Measurements from ENCODE around the gene SHLD2.
"Not testable (repeated sequence)": the region's sequence is repeated elsewhere in the genome, so short reads cannot be mapped to it uniquely, and the experiment has no call there.

Gene SHLD2

GRCh38 chr10:87090779-87091178 is 4.2 kb upstream of the SHLD2 start:
- Histone ChIP-seq H3K9me3 (ENCODE audit: control insufficient read depth, low read depth, low read length) (no peaks in the 10 kb centered on the region), H3K36me3 (ENCODE audit: control insufficient read depth, low read depth, low read length) (peaks cover 3% of the 10 kb centered on the region), H3K9ac (ENCODE audit: low read length) (no peak overlapping the region), H3K27ac (ENCODE audit: low read length) (no peak overlapping the region), H3K4me1 (ENCODE audit: control insufficient read depth, low read depth, low read length) (peaks cover 16% of the 10 kb centered on the region), H3K4me3 (ENCODE audit: low read length) (no peak overlapping the region), H3K27me3 (ENCODE audit: control insufficient read depth, insufficient read depth, low read length) (no peaks in the 10 kb centered on the region)

GRCh38 chr10:87092376-87092860 is 2.6 kb upstream of the SHLD2 start:
- H3K27ac ChIP-seq (ENCODE audit: low read length), result no peak overlapping the region
- H3K4me1 ChIP-seq (ENCODE audit: control insufficient read depth, low read depth, low read length), result peaks cover 16% of the 10 kb centered on the region
- H3K4me3 ChIP-seq (ENCODE audit: low read length), result peak overlapping the region; percentile 89
- H3K9ac ChIP-seq (ENCODE audit: low read length), result peak overlapping the region; percentile 45
- peaks cover 3% of the 10 kb centered on the region for H3K36me3 ChIP-seq (ENCODE audit: control insufficient read depth, low read depth, low read length)
- H3K9me3 ChIP-seq (ENCODE audit: control insufficient read depth, low read depth, low read length), result no peaks in the 10 kb centered on the region
- no peaks in the 10 kb centered on the region for H3K27me3 ChIP-seq (ENCODE audit: control insufficient read depth, insufficient read depth, low read length)

GRCh38 chr10:87092861-87093631 is 2.0 kb upstream of the SHLD2 start:
- no peaks in the 10 kb centered on the region for H3K27me3 ChIP-seq (ENCODE audit: control insufficient read depth, insufficient read depth, low read length)
- H3K9me3 ChIP-seq (ENCODE audit: control insufficient read depth, low read depth, low read length), result no peaks in the 10 kb centered on the region
- H3K36me3 ChIP-seq (ENCODE audit: control insufficient read depth, low read depth, low read length), result peaks cover 3% of the 10 kb centered on the region
- peaks cover 16% of the 10 kb centered on the region for H3K4me1 ChIP-seq (ENCODE audit: control insufficient read depth, low read depth, low read length)
- H3K4me3 ChIP-seq (ENCODE audit: low read length), result peak overlapping the region; percentile 89
- H3K9ac ChIP-seq (ENCODE audit: low read length), result peak overlapping the region; percentile 45
- no peak overlapping the region for H3K27ac ChIP-seq (ENCODE audit: low read length)

GRCh38 chr10:87093632-87094372 is 1.2 kb upstream of the SHLD2 start:
- no peak overlapping the region for H3K27ac ChIP-seq (ENCODE audit: low read length)
- peak overlapping the region; percentile 89 for H3K4me3 ChIP-seq (ENCODE audit: low read length)
- peak overlapping the region; percentile 45 for H3K9ac ChIP-seq (ENCODE audit: low read length)
- no peaks in the 10 kb centered on the region for H3K9me3 ChIP-seq (ENCODE audit: control insufficient read depth, low read depth, low read length)
- peaks cover 16% of the 10 kb centered on the region for H3K4me1 ChIP-seq (ENCODE audit: control insufficient read depth, low read depth, low read length)
- H3K27me3 ChIP-seq (ENCODE audit: control insufficient read depth, insufficient read depth, low read length), result no peaks in the 10 kb centered on the region
- peaks cover 3% of the 10 kb centered on the region for H3K36me3 ChIP-seq (ENCODE audit: control insufficient read depth, low read depth, low read length)

- no peaks in the 10 kb centered on the region for H3K27me3 ChIP-seq (ENCODE audit: control insufficient read depth, insufficient read depth, low read length)
- peaks cover 6% of the 10 kb centered on the region for H3K36me3 ChIP-seq (ENCODE audit: control insufficient read depth, low read depth, low read length)
- H3K4me3 ChIP-seq (ENCODE audit: low read length), result peak overlapping the region; percentile 65
- H3K4me1 ChIP-seq (ENCODE audit: control insufficient read depth, low read depth, low read length), result peaks cover 16% of the 10 kb centered on the region
- H3K9ac ChIP-seq (ENCODE audit: low read length), result peak overlapping the region; percentile 65
- H3K9me3 ChIP-seq (ENCODE audit: control insufficient read depth, low read depth, low read length), result no peaks in the 10 kb centered on the region
- no peak overlapping the region for H3K27ac ChIP-seq (ENCODE audit: low read length)
Observed at GRCh38 chr10:87095236-87095945, 385 bp downstream of the SHLD2 start.

- Histone ChIP-seq H3K27ac (ENCODE audit: low read length) (no peak overlapping the region), H3K36me3 (ENCODE audit: control insufficient read depth, low read depth, low read length) (peaks cover 21% of the 10 kb centered on the region), H3K4me3 (ENCODE audit: low read length) (no peak overlapping the region), H3K9me3 (ENCODE audit: control insufficient read depth, low read depth, low read length) (no peaks in the 10 kb centered on the region), H3K4me1 (ENCODE audit: control insufficient read depth, low read depth, low read length) (no peaks in the 10 kb centered on the region), H3K9ac (ENCODE audit: low read length) (no peak overlapping the region), H3K27me3 (ENCODE audit: control insufficient read depth, insufficient read depth, low read length) (no peaks in the 10 kb centered on the region)
Observed at GRCh38 chr10:87101996-87102395, 7.0 kb downstream of the SHLD2 start.

GRCh38 chr10:87104727-87105126 is 9.7 kb downstream of the SHLD2 start:
- not testable (repeated sequence) for H3K27ac ChIP-seq (ENCODE audit: low read length); H3K9ac ChIP-seq (ENCODE audit: low read length); H3K9me3 ChIP-seq (ENCODE audit: control insufficient read depth, low read depth, low read length); H3K27me3 ChIP-seq (ENCODE audit: control insufficient read depth, insufficient read depth, low read length); H3K4me1 ChIP-seq (ENCODE audit: control insufficient read depth, low read depth, low read length); H3K4me3 ChIP-seq (ENCODE audit: low read length)
- peaks cover 23% of the 10 kb centered on the region for H3K36me3 ChIP-seq (ENCODE audit: control insufficient read depth, low read depth, low read length)

- Histone ChIP-seq H3K9me3 (ENCODE audit: control insufficient read depth, low read depth, low read length) (no peaks in the 10 kb centered on the region), H3K4me1 (ENCODE audit: control insufficient read depth, low read depth, low read length) (no peaks in the 10 kb centered on the region), H3K36me3 (ENCODE audit: control insufficient read depth, low read depth, low read length) (peaks cover 19% of the 10 kb centered on the region), H3K27ac (ENCODE audit: low read length) (no peak overlapping the region), H3K9ac (ENCODE audit: low read length) (no peak overlapping the region), H3K27me3 (ENCODE audit: control insufficient read depth, insufficient read depth, low read length) (no peaks in the 10 kb centered on the region), H3K4me3 (ENCODE audit: low read length) (no peak overlapping the region)
Observed at GRCh38 chr10:87105446-87106124, 10.6 kb downstream of the SHLD2 start.

GRCh38 chr10:87118122-87118521 is 23.1 kb downstream of the SHLD2 start:
- not testable (repeated sequence) for H3K9me3 ChIP-seq (ENCODE audit: control insufficient read depth, low read depth, low read length); H3K27ac ChIP-seq (ENCODE audit: low read length); H3K4me1 ChIP-seq (ENCODE audit: control insufficient read depth, low read depth, low read length); H3K9ac ChIP-seq (ENCODE audit: low read length); H3K27me3 ChIP-seq (ENCODE audit: control insufficient read depth, insufficient read depth, low read length); H3K36me3 ChIP-seq (ENCODE audit: control insufficient read depth, low read depth, low read length); H3K4me3 ChIP-seq (ENCODE audit: low read length)

GRCh38 chr10:87119029-87119428 is 24.0 kb downstream of the SHLD2 start:
- not testable (repeated sequence) for H3K9me3 ChIP-seq (ENCODE audit: control insufficient read depth, low read depth, low read length); H3K36me3 ChIP-seq (ENCODE audit: control insufficient read depth, low read depth, low read length); H3K27ac ChIP-seq (ENCODE audit: low read length)

GRCh38 chr10:87123351-87123750 is 28.3 kb downstream of the SHLD2 start:
- not testable (repeated sequence) for H3K27me3 ChIP-seq (ENCODE audit: control insufficient read depth, insufficient read depth, low read length); H3K4me3 ChIP-seq (ENCODE audit: low read length); H3K9me3 ChIP-seq (ENCODE audit: control insufficient read depth, low read depth, low read length); H3K4me1 ChIP-seq (ENCODE audit: control insufficient read depth, low read depth, low read length); H3K9ac ChIP-seq (ENCODE audit: low read length); H3K27ac ChIP-seq (ENCODE audit: low read length); H3K36me3 ChIP-seq (ENCODE audit: control insufficient read depth, low read depth, low read length)

More at GRCh38 chr10:87119029-87119428, 24.0 kb downstream of the SHLD2 start:
- H3K27me3 ChIP-seq (ENCODE audit: control insufficient read depth, insufficient read depth, low read length); H3K4me3 ChIP-seq (ENCODE audit: low read length); H3K9ac ChIP-seq (ENCODE audit: low read length); H3K4me1 ChIP-seq (ENCODE audit: control insufficient read depth, low read depth, low read length): not testable (repeated sequence)

All from iPS-18a (cell line).